A549 (cell line): ENCODE results near the gene CASP7.

Experiments used
- CTCF ChIP-seq: fragments of >200 bp; sonication (Bioruptor Twin); formaldehyde crosslinking; IDR thresholded peaks from 3 replicates; pipeline ENCODE4 v1.5.1; 2016
- GATA3 ChIP-seq: IDR thresholded peaks from 2 replicates; pipeline ENCODE4 v1.6.1; 2012; ENCODE audit warnings: borderline replicate concordance
- MAFK ChIP-seq: fragments of 450-650 bp; IDR thresholded peaks from 2 replicates; pipeline ENCODE4 v1.6.1; 2014; ENCODE audit not compliant: partially characterized antibody
- POLR2A ChIP-seq: IDR thresholded peaks from 2 replicates; pipeline ENCODE4 v1.6.1; 2012; ENCODE audit warnings: mild to moderate bottlenecking, low read length
- ZFP36 ChIP-seq: fragments of 450-650 bp; IDR thresholded peaks from 2 replicates; pipeline ENCODE4 v1.6.1; 2014; ENCODE audit warnings: borderline replicate concordance; ENCODE audit not compliant: partially characterized antibody
- TF ChIP-seq, protein P1 (sequence below): fragments of 200-600 bp; sonication (generic); IDR thresholded peaks from 2 replicates; pipeline ENCODE4 v1.6.1; 2016; ENCODE audit warnings: antibody characterized with exemption, mild to moderate bottlenecking, moderate library complexity
- TF ChIP-seq, protein P2 (sequence below): fragments of 450-650 bp; IDR thresholded peaks from 2 replicates; pipeline ENCODE4 v1.6.1; 2014; ENCODE audit warnings: antibody characterized with exemption

GRCh38 chr10:113740850-113741249, 61.1 kb downstream of the CASP7 start:
- TF ChIP-seq CTCF, result no peak
- TF ChIP-seq, protein P1, sequence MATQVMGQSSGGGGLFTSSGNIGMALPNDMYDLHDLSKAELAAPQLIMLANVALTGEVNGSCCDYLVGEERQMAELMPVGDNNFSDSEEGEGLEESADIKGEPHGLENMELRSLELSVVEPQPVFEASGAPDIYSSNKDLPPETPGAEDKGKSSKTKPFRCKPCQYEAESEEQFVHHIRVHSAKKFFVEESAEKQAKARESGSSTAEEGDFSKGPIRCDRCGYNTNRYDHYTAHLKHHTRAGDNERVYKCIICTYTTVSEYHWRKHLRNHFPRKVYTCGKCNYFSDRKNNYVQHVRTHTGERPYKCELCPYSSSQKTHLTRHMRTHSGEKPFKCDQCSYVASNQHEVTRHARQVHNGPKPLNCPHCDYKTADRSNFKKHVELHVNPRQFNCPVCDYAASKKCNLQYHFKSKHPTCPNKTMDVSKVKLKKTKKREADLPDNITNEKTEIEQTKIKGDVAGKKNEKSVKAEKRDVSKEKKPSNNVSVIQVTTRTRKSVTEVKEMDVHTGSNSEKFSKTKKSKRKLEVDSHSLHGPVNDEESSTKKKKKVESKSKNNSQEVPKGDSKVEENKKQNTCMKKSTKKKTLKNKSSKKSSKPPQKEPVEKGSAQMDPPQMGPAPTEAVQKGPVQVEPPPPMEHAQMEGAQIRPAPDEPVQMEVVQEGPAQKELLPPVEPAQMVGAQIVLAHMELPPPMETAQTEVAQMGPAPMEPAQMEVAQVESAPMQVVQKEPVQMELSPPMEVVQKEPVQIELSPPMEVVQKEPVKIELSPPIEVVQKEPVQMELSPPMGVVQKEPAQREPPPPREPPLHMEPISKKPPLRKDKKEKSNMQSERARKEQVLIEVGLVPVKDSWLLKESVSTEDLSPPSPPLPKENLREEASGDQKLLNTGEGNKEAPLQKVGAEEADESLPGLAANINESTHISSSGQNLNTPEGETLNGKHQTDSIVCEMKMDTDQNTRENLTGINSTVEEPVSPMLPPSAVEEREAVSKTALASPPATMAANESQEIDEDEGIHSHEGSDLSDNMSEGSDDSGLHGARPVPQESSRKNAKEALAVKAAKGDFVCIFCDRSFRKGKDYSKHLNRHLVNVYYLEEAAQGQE, result no peak
- TF ChIP-seq GATA3, result no peak
- TF ChIP-seq, protein P2, sequence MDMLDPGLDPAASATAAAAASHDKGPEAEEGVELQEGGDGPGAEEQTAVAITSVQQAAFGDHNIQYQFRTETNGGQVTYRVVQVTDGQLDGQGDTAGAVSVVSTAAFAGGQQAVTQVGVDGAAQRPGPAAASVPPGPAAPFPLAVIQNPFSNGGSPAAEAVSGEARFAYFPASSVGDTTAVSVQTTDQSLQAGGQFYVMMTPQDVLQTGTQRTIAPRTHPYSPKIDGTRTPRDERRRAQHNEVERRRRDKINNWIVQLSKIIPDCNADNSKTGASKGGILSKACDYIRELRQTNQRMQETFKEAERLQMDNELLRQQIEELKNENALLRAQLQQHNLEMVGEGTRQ, result no peak
- TF ChIP-seq POLR2A, result no peak
- TF ChIP-seq ZFP36, result no peak
- no peak for TF ChIP-seq MAFK
